HepG2 (cell line): Measurements from ENCODE around the gene AGAP3. TPM values are rescaled to one million over a fixed set of nuclear protein-coding genes. Genes with fewer than 3 reads are reported as not detected.
A peak's percentile ranks its signal among the peaks of the same experiment; 100 is the strongest.

Experiments used
- BRCA1 ChIP-seq: sonication (generic); formaldehyde crosslinking; IDR thresholded peaks from 2 replicates; pipeline ENCODE4 v1.4.0; 2020; ENCODE audit warnings: missing genetic modification reagents
- CCAR2 ChIP-seq: fragments of 200-400 bp; formaldehyde crosslinking; optimal IDR thresholded peaks from 2 replicates; pipeline ENCODE3; 2018; ENCODE audit warnings: low read depth, mild to moderate bottlenecking, low read length, moderate library complexity
- CHCHD3 ChIP-seq: sonication (generic); formaldehyde crosslinking; IDR thresholded peaks from 2 replicates; pipeline ENCODE4 v1.8.0; 2022; ENCODE audit warnings: mild to moderate bottlenecking, missing genetic modification reagents, moderate library complexity
- HDAC6 ChIP-seq: fragments of 200-600 bp; sonication (generic); IDR thresholded peaks from 2 replicates; pipeline ENCODE4 v1.7.0; 2017; ENCODE audit warnings: mild to moderate bottlenecking, antibody characterized with exemption, low read length, low read depth
- NCOA2 ChIP-seq: sonication (generic); formaldehyde crosslinking; IDR thresholded peaks from 2 replicates; pipeline ENCODE4 v1.8.0; 2022; ENCODE audit warnings: inconsistent platforms
- PHF20 ChIP-seq: sonication (generic); formaldehyde crosslinking; IDR thresholded peaks from 2 replicates; pipeline ENCODE4 v1.5.0; 2020; ENCODE audit warnings: mild to moderate bottlenecking, missing genetic modification reagents
- PHF5A ChIP-seq: IDR thresholded peaks from one replicate; pipeline ENCODE4 v1.6.1; 2018; ENCODE audit warnings: low read depth, missing genetic modification reagents; ENCODE audit not compliant: unreplicated experiment
- RAD21 ChIP-seq: fragments of 450-650 bp; formaldehyde crosslinking; IDR thresholded peaks from 2 replicates; pipeline ENCODE4 v1.5.0; 2020; ENCODE audit warnings: mild to moderate bottlenecking
- RARA ChIP-seq: IDR thresholded peaks from 2 replicates; pipeline ENCODE4 v1.6.1; 2016; ENCODE audit warnings: missing genetic modification reagents, missing compliant biosample characterization
- RXRA ChIP-seq: sonication (generic); formaldehyde crosslinking; IDR thresholded peaks from 2 replicates; pipeline ENCODE4 v1.5.1; 2020; ENCODE audit warnings: missing genetic modification reagents
- SALL2 ChIP-seq: sonication (generic); formaldehyde crosslinking; IDR thresholded peaks from 2 replicates; pipeline ENCODE4 v1.8.1; 2023; ENCODE audit warnings: mild to moderate bottlenecking, missing genetic modification reagents, inconsistent platforms
- SIX1 ChIP-seq: sonication (generic); formaldehyde crosslinking; IDR thresholded peaks from 2 replicates; pipeline ENCODE4 v1.4.0; 2020; ENCODE audit warnings: missing genetic modification reagents, borderline replicate concordance
- SRSF1 ChIP-seq: fragments of 200-400 bp; formaldehyde crosslinking; optimal IDR thresholded peaks from 2 replicates; pipeline ENCODE3; 2017; ENCODE audit warnings: mild to moderate bottlenecking, low read depth, low read length, moderate library complexity
- SRSF4 ChIP-seq: fragments of 200-400 bp; formaldehyde crosslinking; IDR thresholded peaks from one replicate; pipeline ENCODE4 v1.6.1; 2018; ENCODE audit warnings: mild to moderate bottlenecking, low read depth, low read length, moderate library complexity; ENCODE audit not compliant: poor library complexity, severe bottlenecking
- ZC3H4 ChIP-seq: sonication (generic); formaldehyde crosslinking; IDR thresholded peaks from 2 replicates; pipeline ENCODE4 v1.4.0; 2020; ENCODE audit warnings: missing genetic modification reagents, borderline replicate concordance
- ZFP1 ChIP-seq: IDR thresholded peaks from 2 replicates; pipeline ENCODE4 v1.6.1; 2016
- ZIK1 ChIP-seq: sonication (generic); formaldehyde crosslinking; IDR thresholded peaks from 2 replicates; pipeline ENCODE4 v1.5.0; 2020; ENCODE audit warnings: mild to moderate bottlenecking, low read depth, missing genetic modification reagents, borderline replicate concordance
- ZNF17 ChIP-seq: sonication (generic); formaldehyde crosslinking; IDR thresholded peaks from 2 replicates; pipeline ENCODE4 v1.5.0; 2020; ENCODE audit warnings: mild to moderate bottlenecking, missing genetic modification reagents
- ZNF275 ChIP-seq: sonication (generic); formaldehyde crosslinking; IDR thresholded peaks from 2 replicates; pipeline ENCODE4 v1.8.0; 2022; ENCODE audit warnings: missing genetic modification reagents, mild to moderate bottlenecking, inconsistent platforms, borderline replicate concordance
- ZNF75D ChIP-seq: sonication (generic); formaldehyde crosslinking; IDR thresholded peaks from 2 replicates; pipeline ENCODE4 v1.8.1; 2023; ENCODE audit warnings: missing genetic modification reagents, mild to moderate bottlenecking, borderline replicate concordance
- ZNF788 ChIP-seq: sonication (generic); formaldehyde crosslinking; IDR thresholded peaks from 2 replicates; pipeline ENCODE4 v1.5.0; 2020; ENCODE audit warnings: mild to moderate bottlenecking, missing genetic modification reagents, borderline replicate concordance
- polyA plus RNA-seq, 8 experiments: library from polyadenylated mRNA; depleted of rRNA in 3 of 8; stranded (reverse) in 7 of 8; unstranded in 1 of 8; fragments of >200 nt; fragmentation: Illumina TruSeq in 4 of 8; extraction: Trizol in 4 of 8; gene quantifications; 2 replicates each; pipeline versions ENCODE4 v1.2.1 to v1.2.3, GENCODE V29; 2011 to 2016; ENCODE audit warnings: low read depth in 4 of 8, missing spikeins in 1 of 8, mixed read lengths in 1 of 8; ENCODE audit not compliant: insufficient read depth in 1 of 8
- total RNA-seq, 5 experiments: library from RNA; depleted of rRNA; stranded (reverse); fragments of >200 nt; fragmentation: Illumina TruSeq; extraction: Trizol; gene quantifications; 2 replicates each; pipeline ENCODE4 v1.2.3, GENCODE V29; 2016; ENCODE audit warnings: low read depth in 1 of 5
- TF ChIP-seq, protein P1 (sequence below): sonication (generic); formaldehyde crosslinking; IDR thresholded peaks from 2 replicates; pipeline ENCODE4 v1.4.0; 2020; ENCODE audit warnings: missing genetic modification reagents, borderline replicate concordance
- TF ChIP-seq, protein P2 (sequence below): sonication (generic); formaldehyde crosslinking; IDR thresholded peaks from 2 replicates; pipeline ENCODE4 v1.5.0; 2020; ENCODE audit warnings: mild to moderate bottlenecking, missing genetic modification reagents

AGAP3 gene
- total and polyA plus RNA-seq, 2 of the 13 experiments (the other 11 are each of a cell fraction or from before 2014, with no cell fraction given), result 31.3 to 61.4 TPM

GRCh38 chr7:151057989-151058780, 28.1 kb upstream of the AGAP3 start (continued):
- TF ChIP-seq ZIK1 (CRISPR knock-in tag), result no peak
- peak; percentile 52; the same call in 1 of the 2 replicates for TF ChIP-seq NCOA2 (CRISPR knock-in tag)
- TF ChIP-seq CHCHD3 (CRISPR knock-in tag), result no peak
- no peak for TF ChIP-seq ZNF17 (CRISPR knock-in tag)
- TF ChIP-seq SRSF1, result no peak
- TF ChIP-seq ZFP1 (CRISPR knock-in tag), result 0 out of 2 replicates have a peak, but pooled peaks have one; percentile 23
- no peak for TF ChIP-seq PHF5A
- TF ChIP-seq ZNF75D (CRISPR knock-in tag), result no peak
- peak; percentile 62; the same call in 1 of the 2 replicates for TF ChIP-seq PHF20 (CRISPR knock-in tag)
- TF ChIP-seq, protein P1, sequence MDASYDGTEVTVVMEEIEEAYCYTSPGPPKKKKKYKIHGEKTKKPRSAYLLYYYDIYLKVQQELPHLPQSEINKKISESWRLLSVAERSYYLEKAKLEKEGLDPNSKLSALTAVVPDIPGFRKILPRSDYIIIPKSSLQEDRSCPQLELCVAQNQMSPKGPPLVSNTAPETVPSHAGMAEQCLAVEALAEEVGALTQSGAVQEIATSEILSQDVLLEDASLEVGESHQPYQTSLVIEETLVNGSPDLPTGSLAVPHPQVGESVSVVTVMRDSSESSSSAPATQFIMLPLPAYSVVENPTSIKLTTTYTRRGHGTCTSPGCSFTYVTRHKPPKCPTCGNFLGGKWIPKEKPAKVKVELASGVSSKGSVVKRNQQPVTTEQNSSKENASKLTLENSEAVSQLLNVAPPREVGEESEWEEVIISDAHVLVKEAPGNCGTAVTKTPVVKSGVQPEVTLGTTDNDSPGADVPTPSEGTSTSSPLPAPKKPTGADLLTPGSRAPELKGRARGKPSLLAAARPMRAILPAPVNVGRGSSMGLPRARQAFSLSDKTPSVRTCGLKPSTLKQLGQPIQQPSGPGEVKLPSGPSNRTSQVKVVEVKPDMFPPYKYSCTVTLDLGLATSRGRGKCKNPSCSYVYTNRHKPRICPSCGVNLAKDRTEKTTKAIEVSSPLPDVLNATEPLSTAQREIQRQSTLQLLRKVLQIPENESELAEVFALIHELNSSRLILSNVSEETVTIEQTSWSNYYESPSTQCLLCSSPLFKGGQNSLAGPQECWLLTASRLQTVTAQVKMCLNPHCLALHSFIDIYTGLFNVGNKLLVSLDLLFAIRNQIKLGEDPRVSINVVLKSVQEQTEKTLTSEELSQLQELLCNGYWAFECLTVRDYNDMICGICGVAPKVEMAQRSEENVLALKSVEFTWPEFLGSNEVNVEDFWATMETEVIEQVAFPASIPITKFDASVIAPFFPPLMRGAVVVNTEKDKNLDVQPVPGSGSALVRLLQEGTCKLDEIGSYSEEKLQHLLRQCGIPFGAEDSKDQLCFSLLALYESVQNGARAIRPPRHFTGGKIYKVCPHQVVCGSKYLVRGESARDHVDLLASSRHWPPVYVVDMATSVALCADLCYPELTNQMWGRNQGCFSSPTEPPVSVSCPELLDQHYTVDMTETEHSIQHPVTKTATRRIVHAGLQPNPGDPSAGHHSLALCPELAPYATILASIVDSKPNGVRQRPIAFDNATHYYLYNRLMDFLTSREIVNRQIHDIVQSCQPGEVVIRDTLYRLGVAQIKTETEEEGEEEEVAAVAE (CRISPR knock-in tag), result peak; percentile 45; the same call in 1 of the 2 replicates
- TF ChIP-seq RXRA (CRISPR knock-in tag), result peak; percentile 75; the same call in 1 of the 2 replicates
- peak; percentile 83 for TF ChIP-seq SALL2 (CRISPR knock-in tag)
- peak; percentile 51 for TF ChIP-seq RARA
- no peak for TF ChIP-seq HDAC6
- no peak for TF ChIP-seq CCAR2
- no peak for TF ChIP-seq RAD21 (CRISPR knock-in tag)
- TF ChIP-seq, protein P2, sequence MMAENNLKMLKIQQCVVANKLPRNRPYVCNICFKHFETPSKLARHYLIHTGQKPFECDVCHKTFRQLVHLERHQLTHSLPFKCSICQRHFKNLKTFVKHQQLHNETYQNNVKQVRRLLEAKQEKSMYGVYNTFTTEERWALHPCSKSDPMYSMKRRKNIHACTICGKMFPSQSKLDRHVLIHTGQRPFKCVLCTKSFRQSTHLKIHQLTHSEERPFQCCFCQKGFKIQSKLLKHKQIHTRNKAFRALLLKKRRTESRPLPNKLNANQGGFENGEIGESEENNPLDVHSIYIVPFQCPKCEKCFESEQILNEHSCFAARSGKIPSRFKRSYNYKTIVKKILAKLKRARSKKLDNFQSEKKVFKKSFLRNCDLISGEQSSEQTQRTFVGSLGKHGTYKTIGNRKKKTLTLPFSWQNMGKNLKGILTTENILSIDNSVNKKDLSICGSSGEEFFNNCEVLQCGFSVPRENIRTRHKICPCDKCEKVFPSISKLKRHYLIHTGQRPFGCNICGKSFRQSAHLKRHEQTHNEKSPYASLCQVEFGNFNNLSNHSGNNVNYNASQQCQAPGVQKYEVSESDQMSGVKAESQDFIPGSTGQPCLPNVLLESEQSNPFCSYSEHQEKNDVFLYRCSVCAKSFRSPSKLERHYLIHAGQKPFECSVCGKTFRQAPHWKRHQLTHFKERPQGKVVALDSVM (CRISPR knock-in tag), result no peak
- no peak for TF ChIP-seq SRSF4
- peak; percentile 3; the same call in 1 of the 2 replicates for TF ChIP-seq ZNF788 (CRISPR knock-in tag)
- peak; percentile 31 for TF ChIP-seq BRCA1 (CRISPR knock-in tag)
- no peak; the same call in 1 of the 2 replicates for TF ChIP-seq ZNF275 (CRISPR knock-in tag)
- TF ChIP-seq ZC3H4 (CRISPR knock-in tag), result no peak
- no peak for TF ChIP-seq SIX1
